Suprapubic skin (tissue), 4 donors: ENCODE data around the gene SGK2.
A peak's percentile ranks its signal among the peaks of the same experiment; 100 is the strongest.

ENCODE experiments used
- CTCF ChIP-seq, 2 donors: fragments of 200-600 bp in 1 of 2; fragments of 450-650 bp in 1 of 2; sonication (generic) in 1 of 2; IDR thresholded peaks; one replicate each; pipeline ENCODE4 v1.5.1; 2016 to 2019; ENCODE audit warnings: antibody characterized with exemption in 2 of 2, mild to moderate bottlenecking in 1 of 2, moderate library complexity in 1 of 2
- POLR2A ChIP-seq, 2 donors: fragments of 450-650 bp; IDR thresholded peaks; one replicate each; pipeline ENCODE4 v1.6.1; 2017; ENCODE audit warnings: antibody characterized with exemption in 2 of 2, mild to moderate bottlenecking in 2 of 2, moderate library complexity in 2 of 2
- POLR2AphosphoS5 ChIP-seq, 3 donors: sonication (generic); formaldehyde crosslinking; IDR thresholded peaks; one replicate each; pipeline ENCODE4 v1.6.1; 2017; ENCODE audit warnings: antibody characterized with exemption in 3 of 3

- no peak for TF ChIP-seq POLR2A (IDR thresholded peaks at IDR 0.05)
- TF ChIP-seq CTCF (IDR thresholded peaks at IDR 0.05): no peak
- TF ChIP-seq POLR2AphosphoS5 (IDR thresholded peaks at IDR 0.05): peak in 1 of 3 donors; percentile 80
Observed at GRCh38 chr20:43590392-43591303, 31.8 kb downstream of the SGK2 start, which contains the start of gene IFT52.
